H1 (cell line): ENCODE measurements around the gene PHGDH. TPM values are rescaled to one million over a fixed set of nuclear protein-coding genes. Genes with fewer than 3 reads are reported as not detected.

Experiments
- CTCF ChIA-PET: fragments of 300-600 bp; sonication (Branson Sonifier 250); formaldehyde crosslinking; loops from one replicate; lab custom pipeline; 2021; ENCODE audit not compliant: partially characterized antibody; lab: Charles Lee
- POLR2A ChIA-PET: fragments of 300-600 bp; sonication (Branson Sonifier 250); formaldehyde crosslinking; loops from one replicate; lab custom pipeline; 2021; ENCODE audit warnings: inconsistent platforms; ENCODE audit not compliant: partially characterized antibody; lab: Charles Lee
- DNase-seq, 2 experiments: peaks; one replicate each; pipeline versions ENCODE4 v3.0.0 to v3.0.0-alpha.2; 2010 to 2022; ENCODE audit warnings: low spot score in 2 of 2, low read depth in 1 of 2, mixed read lengths in 1 of 2
- FAIRE-seq: peaks from 2 replicates; lab custom pipeline; 2011; peaks lifted over from hg19 to GRCh38; lab: Jason Lieb, UNC
- H2AFZ ChIP-seq: 2 replicates; pipeline ENCODE4 v1.8.1; 2012; ENCODE audit warnings: low read length, inconsistent platforms
- H2AK5ac ChIP-seq: 2 replicates; pipeline ENCODE4 v1.6.1; 2013; ENCODE audit warnings: low read depth, low read length
- H2BK120ac ChIP-seq: replicated peaks from 2 replicates; pipeline ENCODE3; 2013; ENCODE audit warnings: low read depth, low read length, inconsistent platforms
- H2BK12ac ChIP-seq: 2 replicates; pipeline ENCODE4 v1.6.1; 2013; ENCODE audit warnings: low read depth, low read length
- H2BK15ac ChIP-seq: 2 replicates; pipeline ENCODE4 v1.6.1; 2013; ENCODE audit warnings: low read length
- H2BK20ac ChIP-seq: 2 replicates; pipeline ENCODE4 v1.6.1; 2013; ENCODE audit warnings: low read length
- H2BK5ac ChIP-seq: 2 replicates; pipeline ENCODE4 v1.6.1; 2013; ENCODE audit warnings: low read depth, low read length
- H3K14ac ChIP-seq: 2 replicates; pipeline ENCODE4 v1.6.1; 2013; ENCODE audit warnings: inconsistent platforms; ENCODE audit not compliant: insufficient read length
- H3K18ac ChIP-seq: 2 replicates; pipeline ENCODE4 v1.6.1; 2013; ENCODE audit warnings: low read length; ENCODE audit errors: extremely low read depth
- H3K23ac ChIP-seq: 2 replicates; pipeline ENCODE4 v1.6.1; 2013; ENCODE audit warnings: inconsistent platforms; ENCODE audit not compliant: insufficient read length
- H3K23me2 ChIP-seq: 2 replicates; pipeline ENCODE4 v1.6.1; 2013; ENCODE audit warnings: low read depth, low read length
- H3K27ac ChIP-seq: 2 replicates; pipeline ENCODE4 v1.6.1; 2011; ENCODE audit warnings: low read depth, low read length, inconsistent platforms
- H3K27me3 ChIP-seq, 4 experiments: replicated peaks in 1 of 4; 1 replicate in 1 of 4; 2 replicates in 3 of 4; pipeline versions ENCODE4 v1.6.1 to v1.8.1; 2011 to 2013; ENCODE audit warnings: low read length in 3 of 4, mild to moderate bottlenecking in 3 of 4, inconsistent platforms in 2 of 4, mixed read lengths in 2 of 4, moderate library complexity in 1 of 4; ENCODE audit not compliant: control insufficient read depth in 3 of 4, insufficient read depth in 3 of 4; ENCODE audit errors: extremely low read depth in 1 of 4
- H3K36me3 ChIP-seq, 4 experiments: 2 replicates each; pipeline versions ENCODE4 v1.6.1 to v1.8.1; 2011 to 2013; ENCODE audit warnings: mild to moderate bottlenecking in 4 of 4, low read length in 3 of 4, moderate library complexity in 2 of 4, control low read depth in 1 of 4, inconsistent platforms in 1 of 4; ENCODE audit not compliant: insufficient read depth in 4 of 4, control insufficient read depth in 2 of 4
- H3K4ac ChIP-seq: replicated peaks from 2 replicates; pipeline ENCODE3; 2013; ENCODE audit warnings: low read length, low read depth, mixed read lengths, inconsistent platforms; ENCODE audit not compliant: insufficient read length
- H3K4me1 ChIP-seq, 4 experiments: replicated peaks in 1 of 4; 1 replicate in 1 of 4; 2 replicates in 3 of 4; pipeline versions ENCODE4 v1.6.1 to v1.8.1; 2011 to 2013; ENCODE audit warnings: low read length in 3 of 4, inconsistent platforms in 2 of 4, mixed read lengths in 1 of 4; ENCODE audit not compliant: insufficient read depth in 4 of 4, control insufficient read depth in 3 of 4
- H3K4me2 ChIP-seq, 2 experiments: 2 replicates each; pipeline versions ENCODE4 v1.6.1 to v1.8.1; 2011 to 2013; ENCODE audit warnings: low read depth in 2 of 2, low read length in 2 of 2, control low read depth in 1 of 2, inconsistent platforms in 1 of 2, mild to moderate bottlenecking in 1 of 2; ENCODE audit not compliant: insufficient read depth in 1 of 2
- H3K4me3 ChIP-seq, 4 experiments: fragments of 200-600, 300-600 bp in 1 of 4; sonication (generic), shearing (Covaris generic), sonication (Bioruptor Twin) in 1 of 4; 2 replicates each; pipeline versions ENCODE4 v1.5.1 to v1.8.1; 2011 to 2016; ENCODE audit warnings: low read length in 4 of 4, low read depth in 3 of 4, control low read depth in 2 of 4, inconsistent platforms in 2 of 4, mild to moderate bottlenecking in 2 of 4, mixed read lengths in 1 of 4, moderate library complexity in 1 of 4; ENCODE audit not compliant: insufficient read depth in 2 of 4; ENCODE audit errors: extremely low read depth in 1 of 4
- H3K56ac ChIP-seq: replicated peaks from 2 replicates; pipeline ENCODE3; 2013; ENCODE audit warnings: low read depth, mild to moderate bottlenecking, mixed read lengths, low read length, inconsistent platforms; ENCODE audit not compliant: insufficient read length
- H3K79me1 ChIP-seq: 2 replicates; pipeline ENCODE4 v1.6.1; 2013; ENCODE audit warnings: low read depth, low read length, control low read depth
- H3K79me2 ChIP-seq, 2 experiments: 2 replicates each; pipeline versions ENCODE4 v1.6.1 to v1.8.1; 2012 to 2013; ENCODE audit warnings: low read length in 2 of 2, mild to moderate bottlenecking in 2 of 2, inconsistent platforms in 1 of 2; ENCODE audit not compliant: insufficient read depth in 2 of 2, control insufficient read depth in 1 of 2
- H3K9ac ChIP-seq, 4 experiments: replicated peaks in 1 of 4; 1 replicate in 1 of 4; 2 replicates in 3 of 4; pipeline versions ENCODE4 v1.6.1 to v1.8.1; 2011 to 2013; ENCODE audit warnings: low read depth in 3 of 4, low read length in 3 of 4, control low read depth in 2 of 4, mild to moderate bottlenecking in 2 of 4, moderate library complexity in 2 of 4, inconsistent platforms in 1 of 4; ENCODE audit errors: extremely low read depth in 1 of 4
- H3K9me3 ChIP-seq, 2 experiments: 2 replicates each; pipeline versions ENCODE4 v1.6.1 to v1.8.1; 2012 to 2013; ENCODE audit warnings: mild to moderate bottlenecking in 2 of 2, moderate library complexity in 2 of 2, control low read depth in 1 of 2, inconsistent platforms in 1 of 2, low read depth in 1 of 2, low read length in 1 of 2, mixed read lengths in 1 of 2; ENCODE audit not compliant: insufficient read depth in 2 of 2
- H4K20me1 ChIP-seq, 2 experiments: replicated peaks in 1 of 2; 2 replicates each; pipeline versions ENCODE3 to v1.8.1; 2011 to 2013; ENCODE audit warnings: inconsistent platforms in 2 of 2, low read length in 2 of 2, mild to moderate bottlenecking in 1 of 2; ENCODE audit not compliant: insufficient read depth in 2 of 2, control insufficient read depth in 1 of 2
- H4K5ac ChIP-seq: 2 replicates; pipeline ENCODE4 v1.6.1; 2013; ENCODE audit warnings: low read length, low read depth, mixed read lengths, inconsistent platforms; ENCODE audit not compliant: insufficient read length
- H4K8ac ChIP-seq: 2 replicates; pipeline ENCODE4 v1.8.0; 2013; ENCODE audit warnings: mild to moderate bottlenecking, moderate library complexity, low read length, inconsistent platforms; ENCODE audit not compliant: insufficient read depth; ENCODE audit errors: extremely low read depth
- H4K91ac ChIP-seq: replicated peaks from 2 replicates; pipeline ENCODE3; 2013; ENCODE audit warnings: low read length, mixed read lengths, inconsistent platforms; ENCODE audit not compliant: insufficient read length
- POLR2A ChIP-seq, 2 experiments: IDR thresholded peaks; 1 replicate in 1 of 2; 2 replicates in 1 of 2; pipeline ENCODE4 v1.6.1; 2011; ENCODE audit warnings: low read depth in 2 of 2, low read length in 2 of 2, mild to moderate bottlenecking in 2 of 2; ENCODE audit errors: control extremely low read depth in 1 of 2
- RXRA ChIP-seq: IDR thresholded peaks from 2 replicates; pipeline ENCODE4 v1.6.1; 2011; ENCODE audit warnings: low read depth, mild to moderate bottlenecking, low read length, moderate library complexity; ENCODE audit not compliant: insufficient read depth
- WGBS, 2 experiments: shearing (Covaris generic) in 1 of 2; methylation state at CpG; one replicate each; pipeline versions ENCODE4 v1.1.6 to v1.1.7; 2013 to 2015; ENCODE audit warnings: low lambda C conversion rate in 2 of 2, mixed read lengths in 2 of 2, inconsistent platforms in 1 of 2, low coverage in 1 of 2, missing lambda C conversion rate in 1 of 2; ENCODE audit not compliant: insufficient replicate concordance in 2 of 2, insufficient coverage in 1 of 2, insufficient read length in 1 of 2; ENCODE audit errors: extremely low coverage in 1 of 2, missing lambda C conversion rate in 1 of 2; 5-methylcytosine and 5-hydroxymethylcytosine counted together
- polyA plus RNA-seq, 7 experiments: library from polyadenylated mRNA; depleted of rRNA in 3 of 7; stranded (reverse) in 5 of 7; unstranded in 2 of 7; fragments of >200 nt in 5 of 7; fragments of 200-250 nt in 2 of 7; gene quantifications; 1 replicate in 5 of 7; 2 replicates in 1 of 7; 4 replicates in 1 of 7; pipeline versions ENCODE4 v1.2.1 to v1.2.3, GENCODE V29; 2011 to 2013; ENCODE audit warnings: missing spikeins in 2 of 7, mixed read lengths in 2 of 7
- total RNA-seq: library from RNA; stranded (reverse); fragmentation: NEBNext Ultra II Directional; extraction: Animal tissue kit (Norgen Biotek cat#: 25700); gene quantifications from 2 replicates; pipeline ENCODE4 v1.2.1, GENCODE V29; 2021

The PHGDH gene
- total and polyA plus RNA-seq, 2 of the 8 experiments (the other 6 are each of a cell fraction or from before 2014, with no cell fraction given): 358 to 687 TPM

DNA sequence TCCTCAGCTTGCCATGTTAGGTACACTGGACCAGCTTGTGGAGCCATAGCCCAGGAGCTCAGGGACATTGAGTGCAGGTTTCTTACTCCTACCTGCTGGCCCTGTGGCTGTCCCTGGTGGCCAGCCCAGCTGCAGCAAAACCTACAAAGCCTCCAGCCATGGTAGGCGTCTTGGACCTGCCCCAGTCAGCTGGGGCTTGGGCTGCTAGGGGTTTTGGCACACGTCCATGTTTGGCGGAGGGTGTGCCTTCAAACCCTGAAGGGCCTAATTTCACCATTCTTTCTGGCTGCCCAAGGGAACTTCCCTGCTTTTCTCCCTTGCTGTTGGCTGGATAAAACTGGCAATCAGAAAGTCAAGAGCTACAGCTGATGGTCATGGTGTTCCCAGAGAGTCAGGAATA is 31.6 kb downstream of the PHGDH start:
- no peaks in the 10 kb centered on the region for H3K23me2 ChIP-seq
- peaks cover under 1% of the 10 kb centered on the region; the same call in 1 of the 2 replicates for H3K79me1 ChIP-seq
- no peak overlapping the region for H4K91ac ChIP-seq
- no peak overlapping the region for H4K5ac ChIP-seq
- TF ChIP-seq RXRA: no peak
- TF ChIP-seq POLR2A (IDR thresholded peaks at IDR 0.05; ENCODE audit: control extremely low read depth in 1 of 2, low read depth in 2 of 2, low read length in 2 of 2): 0 out of 3 replicates have a peak, but pooled peaks of 1 of the 2 experiments have one; percentile 21
- TF ChIP-seq, all 59 proteins: peak for 1
- Histone ChIP-seq H2BK120ac (no peak overlapping the region), H3K14ac (no peak overlapping the region), H3K9ac (no peak overlapping the region), H3K9me3 (no peaks in the 10 kb centered on the region), H3K4me3 (no peak overlapping the region), H3K27me3 (no peaks in the 10 kb centered on the region), H3K27ac (no peak overlapping the region), H2BK15ac (no peak overlapping the region), H3K4ac (no peak overlapping the region), H3K79me2 (no peaks in the 10 kb centered on the region), H3K4me2 (no peak overlapping the region), H3K4me1 (peaks cover 0 to 8% (median 5%) of the 10 kb centered on the region in 4 experiments; a peak in 2 of 7 replicates), H2BK12ac (no peak overlapping the region), H2BK20ac (no peak overlapping the region), H3K23ac (no peak overlapping the region), H2BK5ac (no peak overlapping the region), H3K36me3 (peaks cover 26 to 65% (median 46%) of the 10 kb centered on the region in 4 experiments), H4K8ac (no peak overlapping the region), H2AK5ac (no peak overlapping the region), H3K56ac (no peak overlapping the region), H4K20me1 (peaks cover 7 to 18% of the 10 kb centered on the region in 2 experiments), H2AFZ (no peak overlapping the region), H3K18ac (no peak overlapping the region)
- FAIRE-seq (no peak), DNase-seq (no peak)
- ChIA-PET POLR2A (interaction anchor here (0.6 to 30.7 kb wide), 9 partner anchors 10 to 95 kb away, joined by 3 to 425 read pairs (median 8); partner anchors contain the start of genes PHGDH and ZNF697), CTCF (interaction anchor here (0.7 to 10.1 kb wide), 38 partner anchors 9 to 229 kb away, joined by 3 to 132 read pairs (median 6); partner anchors contain the start of genes HMGCS2, PHGDH, REG4 and ZNF697)
- 83% methylated on average over 3 of the region's 3 CpGs; no CpG with 5 or more reads in 1 of the 2 experiments for whole genome bisulfite sequencing, 2 experiments
